Midbrain (tissue), 1 donor: ENCODE results near the gene ANXA3.

Source experiments
- DNase-seq: peaks from one replicate; lab custom pipeline; 2025; lab: John Stamatoyannopoulos, UW

Gene ANXA3

DNA sequence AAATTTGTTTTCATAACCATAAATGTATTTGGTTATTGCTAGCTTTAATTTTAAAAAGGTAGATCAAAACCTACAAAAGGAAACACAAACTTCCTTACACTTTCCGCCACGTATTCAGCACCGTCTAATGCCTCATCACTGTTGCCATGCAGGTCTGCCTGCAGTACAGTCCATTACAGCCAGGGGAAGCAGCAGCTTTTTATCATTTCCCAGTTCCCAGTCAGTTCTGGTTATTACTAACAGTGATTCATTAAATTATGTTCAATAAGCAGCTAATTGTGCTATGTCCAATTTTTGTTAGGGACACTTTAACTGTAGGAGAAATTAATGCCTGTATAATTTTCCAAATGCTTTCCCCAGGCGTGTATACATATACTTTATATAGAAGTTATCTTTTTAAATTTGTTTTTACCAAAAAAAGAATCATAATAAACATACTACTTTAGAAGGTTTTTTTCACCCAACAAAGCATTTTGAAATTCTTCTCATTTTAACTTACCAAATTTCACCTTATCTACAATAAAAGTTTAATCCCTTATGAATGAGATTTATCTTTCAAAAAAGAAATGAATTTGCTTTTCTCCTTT is 93.3 kb downstream of the ANXA3 start:
- peak; percentile 69 for DNase-seq

DNA sequence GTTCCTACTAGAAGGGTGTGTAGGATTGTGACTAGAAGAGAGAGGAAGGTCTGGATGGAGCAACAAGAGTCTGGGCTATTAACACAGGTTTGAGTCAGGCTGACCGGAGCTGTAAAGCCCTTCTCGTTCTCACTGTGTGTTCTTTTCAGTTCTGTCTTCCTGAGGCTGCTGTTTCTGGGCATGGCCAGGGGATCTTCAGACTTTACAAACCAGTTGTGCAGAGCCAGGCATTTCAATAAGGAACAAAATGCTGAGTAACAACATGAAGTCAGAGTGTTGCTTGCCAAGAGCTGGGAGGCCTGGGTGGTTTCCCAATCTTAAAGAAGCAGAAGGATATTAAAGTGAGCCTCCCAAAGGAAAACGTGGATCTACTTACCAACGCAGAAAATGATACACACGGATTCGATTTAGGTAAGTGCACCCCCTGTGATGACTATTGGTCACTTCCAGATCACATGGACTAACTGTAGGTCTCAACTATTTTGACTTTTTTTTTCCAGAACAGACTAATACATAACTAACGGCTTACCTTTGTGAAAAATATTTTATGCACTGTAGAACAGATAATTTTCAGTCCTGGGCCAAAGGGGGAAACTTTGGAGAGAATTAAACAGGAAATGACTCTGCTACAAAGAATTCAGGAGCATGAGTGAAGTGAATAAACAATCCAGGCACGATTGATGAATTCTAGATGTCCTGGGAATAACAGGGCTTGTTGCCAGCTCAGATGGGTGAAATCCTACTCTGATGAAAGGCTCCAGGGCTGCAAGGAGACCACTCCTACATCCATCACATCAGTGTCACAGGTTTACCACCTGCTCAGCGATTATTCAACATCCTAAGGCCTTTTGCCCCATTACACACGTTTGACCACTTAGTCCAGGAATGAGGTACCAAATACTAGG is 94.5 kb downstream of the ANXA3 start:
- DNase-seq = peak; percentile 75

DNA sequence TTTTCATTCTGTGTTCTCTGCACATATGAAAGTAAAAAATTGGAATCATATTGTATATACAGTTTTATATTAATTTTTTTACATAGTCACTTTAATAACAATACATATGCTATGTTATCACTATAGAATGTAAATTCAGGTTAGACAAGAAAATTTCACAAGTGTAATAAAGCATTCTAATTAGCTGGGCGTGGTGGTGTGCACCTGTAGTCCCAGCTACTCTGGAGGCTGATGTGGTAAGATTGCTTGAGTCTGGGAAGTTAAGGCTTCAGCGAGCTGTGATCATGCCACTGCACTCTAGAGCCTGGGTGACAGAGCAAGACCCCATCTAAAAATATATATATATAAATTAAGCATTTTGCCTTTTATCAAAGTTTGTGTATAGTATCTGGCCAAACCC is 95.7 kb downstream of the ANXA3 start:
- no peak for DNase-seq

DNA sequence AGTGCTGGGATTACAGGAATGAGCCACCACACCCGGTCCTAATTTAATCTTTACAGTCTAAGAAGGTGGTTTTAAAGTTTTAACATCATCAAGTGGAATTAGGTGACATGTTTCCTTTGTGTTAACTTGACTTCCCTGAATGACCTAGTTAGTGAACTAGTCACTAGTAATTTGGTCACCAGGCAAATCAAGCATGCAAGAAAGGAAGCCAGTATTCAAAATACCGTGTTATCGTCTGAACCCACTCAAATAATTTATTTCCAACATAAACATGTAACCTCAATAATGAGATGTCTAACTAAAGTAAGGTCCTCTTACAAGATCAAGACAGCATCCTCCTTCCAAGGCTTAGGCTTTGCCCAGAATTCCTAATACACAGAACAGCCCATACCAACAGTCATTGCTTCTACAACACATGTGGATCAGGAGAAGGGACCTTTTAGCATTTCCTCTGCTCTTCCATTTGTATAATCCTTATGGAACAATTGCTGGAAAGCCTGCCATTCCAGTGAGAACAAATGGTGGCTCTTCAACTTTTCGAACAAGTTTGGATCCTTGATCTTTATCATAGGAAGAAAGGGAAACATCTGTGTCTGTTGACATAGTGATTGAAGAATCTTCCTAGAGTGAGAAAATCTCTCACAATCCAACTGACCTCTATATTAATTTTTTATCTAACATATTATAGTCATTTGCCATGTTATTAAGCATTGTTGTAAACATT is 97.2 kb downstream of the ANXA3 start:
- DNase-seq = no peak

DNA sequence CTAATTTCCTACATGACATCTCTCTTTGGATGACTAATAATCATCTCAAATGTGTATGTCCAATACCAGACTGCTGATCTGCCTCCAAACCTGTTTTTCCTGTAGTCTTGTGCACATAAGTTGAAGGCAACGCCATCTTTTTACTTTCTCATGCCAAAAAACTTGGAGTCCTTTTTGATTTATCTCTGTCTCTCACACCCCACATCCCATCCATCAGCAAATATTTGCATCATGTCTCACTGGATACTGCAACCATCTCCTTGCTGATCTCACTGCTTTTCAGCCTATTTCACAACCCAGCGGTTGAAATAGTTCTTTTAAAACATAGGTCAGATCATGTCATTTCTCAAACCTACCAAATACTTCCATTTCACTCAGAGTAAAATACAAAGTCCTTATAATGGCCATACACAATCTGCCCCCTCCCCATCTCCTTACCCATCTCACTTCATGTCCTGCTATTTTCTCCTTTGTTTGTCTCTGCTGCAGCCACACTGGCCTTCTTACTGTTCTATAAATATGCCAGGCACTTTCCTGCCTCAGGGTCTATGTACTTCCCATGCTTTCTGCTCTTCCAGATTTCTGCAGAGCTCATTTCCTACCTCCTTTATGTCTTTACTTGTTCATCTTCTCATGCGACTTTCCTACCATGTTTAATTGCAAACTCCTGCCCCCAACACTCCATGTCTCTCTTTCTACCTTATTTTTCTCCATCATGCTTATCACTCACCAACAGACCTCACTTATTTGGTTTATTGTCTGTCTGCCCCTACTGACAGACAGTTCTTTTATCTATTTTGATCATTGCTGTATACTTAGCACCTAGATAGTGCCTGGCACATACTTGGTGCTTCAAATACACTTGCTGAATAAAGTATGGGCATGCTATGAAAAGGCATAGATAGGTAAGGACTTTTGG is 98.8 kb downstream of the ANXA3 start:
- DNase-seq = no peak

DNA sequence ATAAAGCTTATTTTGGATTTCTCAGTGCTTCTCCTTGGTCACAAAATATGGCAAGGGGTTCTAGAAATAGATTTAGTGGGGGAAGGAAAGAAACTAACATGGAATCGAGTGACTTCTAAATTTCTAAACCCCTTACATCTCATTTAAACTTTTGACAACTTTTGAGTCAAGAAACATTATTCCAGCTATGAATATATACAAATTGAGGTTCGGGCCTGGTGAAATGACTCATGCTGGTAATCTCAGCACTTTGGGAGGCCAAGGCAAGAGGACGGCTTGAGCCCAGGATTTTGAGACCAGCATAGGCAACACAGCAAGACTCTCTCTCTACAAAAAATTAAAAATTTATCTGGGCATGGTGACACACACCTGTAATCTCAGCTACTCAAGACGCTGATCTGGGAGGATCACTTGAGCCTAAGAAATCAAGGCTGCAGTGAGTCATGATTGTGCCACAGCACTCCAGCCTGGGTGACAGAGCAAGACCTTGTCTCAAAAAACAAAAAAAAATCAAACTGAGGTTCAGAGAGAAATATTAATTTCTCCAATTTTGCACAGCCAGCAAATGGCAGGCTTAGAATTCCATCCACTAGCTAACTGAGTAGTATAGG is 99.8 kb downstream of the ANXA3 start:
- no peak for DNase-seq

DNA sequence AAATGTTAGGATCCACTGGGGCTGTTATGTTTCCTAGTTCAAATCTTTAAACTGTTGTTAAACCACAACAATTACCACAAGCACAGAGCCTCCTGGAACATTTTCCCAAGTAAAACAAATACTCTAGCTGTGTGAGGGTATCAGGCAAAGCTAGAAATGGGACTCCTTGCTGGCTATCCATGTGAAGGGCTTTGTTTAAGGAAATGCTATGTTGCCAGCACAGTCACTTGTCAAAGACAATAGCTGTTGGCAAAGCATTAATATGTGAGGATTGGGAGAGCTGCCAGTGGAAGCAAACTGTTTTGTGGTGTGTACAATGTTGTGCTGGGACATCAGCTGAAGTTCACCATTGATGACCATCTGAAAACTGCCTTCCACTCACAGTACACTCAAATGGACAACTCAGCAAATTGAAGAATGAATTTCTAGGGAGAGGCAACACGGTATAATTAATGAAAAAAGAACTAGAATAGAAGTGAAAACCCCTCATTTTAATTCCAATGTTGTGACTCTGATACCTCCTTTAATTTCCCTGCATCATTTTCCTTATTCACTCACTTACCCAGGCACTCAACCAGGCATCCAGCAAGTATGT is 100.8 kb downstream of the ANXA3 start:
- peak; percentile 86 for DNase-seq

DNA sequence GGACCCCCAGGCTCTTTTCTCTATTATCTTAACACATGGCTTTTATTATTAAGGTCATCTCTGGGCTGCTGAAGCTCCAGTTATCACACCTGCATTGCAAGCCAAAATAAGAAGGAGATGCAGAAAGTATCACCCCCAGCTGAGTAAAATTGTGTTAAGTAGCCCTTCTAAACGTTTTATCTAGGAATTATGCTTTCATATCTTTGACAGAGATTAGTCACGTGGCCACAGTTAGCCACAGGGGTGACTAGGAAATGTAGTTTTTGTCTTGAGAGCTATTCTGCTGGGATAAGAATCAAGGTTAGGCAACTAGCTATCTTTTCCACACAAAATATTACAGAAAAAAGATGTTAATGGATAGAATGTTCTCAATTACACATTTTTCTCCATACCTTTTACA is 102.1 kb downstream of the ANXA3 start:
- no peak for DNase-seq

DNA sequence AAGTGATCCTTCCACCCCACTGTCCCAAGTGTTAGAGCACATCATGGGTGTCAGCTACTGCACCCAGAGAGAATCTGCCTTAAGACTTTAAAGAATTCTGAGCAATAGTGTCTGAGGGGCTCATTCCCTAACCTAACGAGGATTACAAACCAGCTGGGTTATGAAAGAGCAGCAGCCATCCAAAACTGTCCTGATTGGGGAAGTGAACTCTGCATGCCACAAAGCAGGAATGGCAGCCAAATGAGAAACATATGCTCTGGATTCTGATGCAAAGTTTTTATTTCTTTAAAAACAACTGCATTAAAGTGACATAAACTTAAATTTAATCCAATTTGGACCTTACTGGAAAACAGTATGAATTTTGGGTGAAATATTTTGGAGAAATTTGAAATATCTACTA is 103.2 kb downstream of the ANXA3 start:
- no peak for DNase-seq

DNA sequence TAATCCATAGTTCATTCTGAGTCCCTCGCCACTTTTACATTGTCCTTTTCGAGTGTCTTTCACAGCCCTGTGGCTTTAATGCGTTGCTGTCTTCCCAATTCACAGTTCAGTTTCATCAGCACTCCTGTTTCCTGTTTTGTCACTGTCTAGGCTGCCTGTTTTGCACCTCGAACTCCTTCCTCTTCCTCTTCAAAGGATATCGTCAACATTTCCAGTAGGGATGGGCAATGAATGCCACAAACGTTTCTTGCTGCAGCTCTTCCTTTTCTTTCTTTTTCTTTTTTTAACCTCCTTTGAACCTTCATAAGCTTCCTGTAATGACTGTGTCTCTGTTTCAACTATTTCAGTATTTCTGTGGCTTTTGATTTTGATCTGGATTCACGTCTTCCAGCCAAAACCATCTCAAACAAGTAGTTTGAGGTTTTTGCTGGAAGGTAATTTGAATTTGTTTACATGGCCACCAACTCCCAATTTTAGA is 105.4 kb downstream of the ANXA3 start:
- peak; percentile 36 for DNase-seq

DNA sequence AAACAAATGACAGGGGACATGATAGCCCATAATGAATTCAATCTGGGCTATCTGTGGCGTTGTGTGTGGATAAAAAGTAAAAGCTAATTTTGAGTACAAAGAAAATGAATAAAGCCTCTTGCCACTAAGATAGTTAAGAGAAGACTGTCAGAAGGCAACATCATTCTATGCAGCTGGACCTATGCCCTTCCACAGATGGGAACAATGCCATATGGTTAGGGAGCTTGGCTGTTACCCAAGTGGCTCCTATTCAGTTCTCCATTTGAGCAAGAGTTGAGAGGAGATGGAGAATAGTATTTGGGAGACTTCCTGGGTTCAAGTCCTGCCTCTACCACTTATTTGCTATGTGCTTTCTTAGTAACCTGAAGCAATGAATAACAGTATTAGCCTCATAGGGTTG is 107.7 kb downstream of the ANXA3 start:
- no peak for DNase-seq

DNA sequence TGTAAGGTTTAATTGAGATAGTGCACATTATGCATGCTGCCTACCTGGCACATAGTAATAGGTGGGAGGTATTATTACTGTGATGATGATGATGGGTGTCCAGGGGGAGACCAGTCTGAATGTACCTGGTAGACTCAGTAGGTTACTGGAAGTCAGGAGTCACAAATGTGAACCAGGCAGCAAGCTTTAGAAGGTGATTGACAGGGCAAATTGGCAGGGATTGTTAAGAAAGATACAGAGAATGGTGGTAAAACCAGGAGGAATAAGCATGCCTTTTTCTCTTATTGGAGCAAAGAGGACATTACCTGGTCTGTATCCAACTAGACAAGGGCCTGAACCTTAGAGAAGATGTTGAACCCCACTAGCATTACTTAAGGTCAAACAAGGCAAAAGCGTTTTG is 108.1 kb downstream of the ANXA3 start:
- DNase-seq = no peak
